Measurements from ENCODE around the gene CCDC134.
A peak's percentile ranks its signal among the peaks of the same experiment; 100 is the strongest.
"Not testable (repeated sequence)": the region's sequence is repeated elsewhere in the genome, so short reads cannot be mapped to it uniquely, and the experiment has no call there.

Gene CCDC134

DNA sequence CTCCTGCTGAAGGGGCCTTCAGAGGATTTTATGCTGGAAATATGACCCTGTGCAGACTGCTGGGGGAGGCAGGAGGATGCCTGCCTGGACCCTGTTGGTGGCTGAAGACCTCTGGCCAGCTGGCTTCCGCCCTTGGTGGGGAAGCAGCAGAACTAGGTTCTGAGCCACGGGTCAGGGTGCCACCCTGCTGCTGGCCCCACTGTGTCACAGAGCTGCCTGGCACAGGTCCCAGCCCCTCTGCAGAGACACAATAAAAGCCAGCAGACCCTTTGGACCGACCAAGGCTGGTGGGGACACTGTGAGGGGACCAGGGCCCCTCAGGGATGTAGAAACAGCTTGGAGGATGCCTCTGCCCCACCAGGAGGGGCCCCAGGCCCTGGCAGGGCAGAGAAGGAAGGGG, 25.5 kb downstream of the CCDC134 start:
- Mint-ChIP-seq H3K27ac (peak overlapping the region; percentile 82), H3K4me3 (no peak overlapping the region), H3K4me1 (peaks cover 64% of the 10 kb centered on the region), H3K36me3 (peaks cover 26% of the 10 kb centered on the region), H3K9me3 (no peaks in the 10 kb centered on the region)
- DNase-seq (ENCODE audit: low spot score in 2 of 2), result no peak
- ATAC-seq, result no peak

DNA sequence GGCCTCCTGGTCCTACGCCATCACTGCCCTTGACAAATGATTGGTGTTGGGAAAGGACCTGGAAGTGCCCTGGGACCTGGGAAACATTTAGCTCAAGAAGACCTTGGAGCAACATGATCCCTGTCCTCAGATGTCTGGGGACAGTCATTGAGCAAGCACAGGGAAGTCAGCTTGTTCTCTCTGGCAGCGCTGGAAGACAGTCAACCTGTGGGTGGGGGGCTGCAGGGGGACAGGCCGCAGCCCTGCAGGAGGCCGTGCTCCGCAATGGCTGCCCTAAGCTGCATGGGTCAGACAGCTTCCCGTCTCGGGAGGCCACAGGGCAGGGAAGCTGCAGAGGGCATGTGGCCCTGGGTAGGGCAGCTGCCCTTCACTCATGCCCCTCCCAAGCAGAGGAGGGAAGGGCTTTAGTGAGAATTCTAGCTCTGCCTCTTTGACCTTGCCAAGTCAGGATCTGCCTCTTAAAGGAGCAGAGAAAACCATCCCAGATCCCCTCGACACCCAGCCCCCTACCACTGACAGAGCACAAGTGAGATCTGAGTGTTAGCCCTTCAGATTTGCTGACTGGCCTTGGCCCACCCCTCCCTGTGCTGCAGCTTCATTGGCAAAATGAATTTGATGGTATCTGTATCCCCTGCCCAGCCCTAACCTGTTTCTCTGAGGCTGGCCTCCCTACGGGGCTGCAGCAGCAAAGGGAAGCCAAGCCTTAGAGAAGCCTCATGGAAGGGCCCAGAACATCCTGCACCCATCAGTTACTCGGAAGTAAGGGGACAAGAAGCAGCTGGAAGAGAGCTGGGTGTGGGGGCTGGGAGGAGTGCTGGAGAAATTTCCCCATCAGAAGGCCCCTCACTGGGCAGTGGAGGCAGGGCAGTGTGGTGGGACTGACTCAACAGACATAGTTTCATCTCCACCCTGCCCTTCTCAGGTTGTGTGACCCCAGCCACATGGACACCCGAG, 26.2 kb downstream of the CCDC134 start:
- DNase-seq (ENCODE audit: low spot score in 2 of 2) (no peak), ATAC-seq (no peak)
- peak overlapping the region; percentile 82 for H3K27ac Mint-ChIP-seq
- peak overlapping the region; percentile 20 for H3K4me3 Mint-ChIP-seq
- peaks cover 65% of the 10 kb centered on the region for H3K4me1 Mint-ChIP-seq
- H3K9me3 Mint-ChIP-seq, result no peaks in the 10 kb centered on the region
- peaks cover 28% of the 10 kb centered on the region for H3K36me3 Mint-ChIP-seq

DNA sequence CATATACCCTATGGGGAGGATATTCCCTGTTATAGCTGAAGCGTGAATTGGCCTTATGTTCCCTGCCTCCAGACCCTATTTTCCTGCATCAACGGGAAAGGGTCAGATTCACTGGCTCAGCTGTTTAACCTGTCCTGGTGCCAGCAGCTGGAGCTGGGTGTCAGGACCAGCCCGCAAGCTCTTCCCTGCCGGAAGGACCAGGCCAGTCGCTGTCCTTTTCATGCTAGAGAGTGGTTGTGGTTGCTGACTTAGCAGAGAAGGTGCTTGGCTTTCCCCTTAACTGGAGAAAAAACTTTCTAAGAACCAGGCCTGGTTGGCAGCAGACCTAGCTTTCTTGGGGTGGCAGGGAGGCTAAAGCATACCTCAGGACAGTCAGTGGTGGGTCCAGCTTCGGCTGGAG, 27.2 kb downstream of the CCDC134 start:
- DNase-seq (ENCODE audit: low spot score in 2 of 2), result no peak
- peak overlapping the region; percentile 82 for H3K27ac Mint-ChIP-seq
- H3K9me3 Mint-ChIP-seq, result no peaks in the 10 kb centered on the region
- H3K4me3 Mint-ChIP-seq, result peak overlapping the region; percentile 20
- peaks cover 28% of the 10 kb centered on the region for H3K36me3 Mint-ChIP-seq
- peaks cover 65% of the 10 kb centered on the region for H3K4me1 Mint-ChIP-seq
- ATAC-seq, result no peak

DNA sequence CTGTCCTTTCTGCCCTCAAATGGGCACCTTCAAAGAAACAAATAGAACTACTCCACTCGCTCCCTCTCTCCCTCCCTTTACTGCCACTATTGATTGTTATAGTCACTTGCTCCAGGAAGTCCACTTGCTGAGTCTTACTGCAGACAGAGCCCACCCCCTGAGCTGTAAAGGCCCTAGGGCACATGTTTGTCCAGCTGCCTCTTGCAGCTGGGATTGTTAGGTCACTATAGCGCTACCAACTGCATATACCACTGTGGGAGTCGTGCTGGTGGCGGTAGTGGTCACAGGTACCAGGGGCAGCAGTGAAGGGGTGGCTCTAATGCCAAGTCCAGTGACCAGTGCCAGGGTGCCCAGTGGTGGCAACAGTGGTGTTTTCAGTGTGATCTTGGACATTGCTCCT, 28.0 kb downstream of the CCDC134 start:
- Mint-ChIP-seq H3K4me1 (peaks cover 59% of the 10 kb centered on the region), H3K4me3 (peak overlapping the region; percentile 20), H3K36me3 (peaks cover 26% of the 10 kb centered on the region), H3K9me3 (no peaks in the 10 kb centered on the region), H3K27ac (peak overlapping the region; percentile 82)
- no peak for DNase-seq (ENCODE audit: low spot score in 2 of 2)
- ATAC-seq, result no peak

DNA sequence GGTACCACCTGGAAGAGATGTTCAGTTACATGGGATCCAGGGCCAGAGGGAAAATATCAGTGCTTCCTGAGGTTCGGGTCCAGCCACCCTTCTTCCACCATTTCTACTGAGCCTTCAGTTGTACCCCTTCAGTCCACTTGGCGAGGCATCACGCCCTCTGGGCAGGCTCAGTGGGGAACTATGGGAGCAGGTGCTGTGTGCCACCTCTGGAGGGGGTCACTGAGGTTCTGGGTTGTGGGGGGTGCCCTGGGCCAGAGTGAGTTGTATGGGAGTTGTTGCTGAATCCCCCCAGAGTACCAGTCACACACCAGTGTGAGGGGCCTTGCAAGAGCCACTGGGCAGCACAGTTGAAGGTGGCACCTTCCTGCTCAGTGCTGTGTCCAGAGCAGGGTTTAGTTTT, 29.7 kb downstream of the CCDC134 start:
- Mint-ChIP-seq H3K4me3 (no peak overlapping the region), H3K36me3 (peaks cover 39% of the 10 kb centered on the region), H3K9me3 (no peaks in the 10 kb centered on the region), H3K4me1 (peaks cover 56% of the 10 kb centered on the region), H3K27ac (peak overlapping the region; percentile 82)
- DNase-seq (ENCODE audit: low spot score in 2 of 2) (no peak), ATAC-seq (no peak)

DNA sequence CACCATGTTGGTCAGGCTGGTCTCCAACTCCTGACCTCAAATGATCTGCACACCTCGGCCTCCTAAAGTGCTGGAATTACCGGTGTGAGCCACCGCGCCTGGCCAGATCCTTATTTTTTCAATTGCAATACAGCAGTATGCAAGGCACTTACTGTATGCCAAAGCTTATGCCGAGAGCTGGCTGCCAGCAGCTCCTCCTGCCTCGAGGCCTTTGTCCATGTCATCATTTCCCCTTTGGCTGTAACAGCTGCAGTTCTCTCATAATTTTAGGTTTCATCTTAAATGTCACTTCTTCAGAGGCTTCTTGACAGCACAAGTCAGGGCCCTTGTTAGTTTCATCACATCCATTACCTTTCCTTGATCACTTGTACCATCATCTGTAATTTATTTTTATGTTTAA, 30.9 kb downstream of the CCDC134 start:
- peak overlapping the region; percentile 96 for H3K4me3 Mint-ChIP-seq
- peaks cover 51% of the 10 kb centered on the region for H3K36me3 Mint-ChIP-seq
- ATAC-seq (no peak), DNase-seq (ENCODE audit: low spot score in 2 of 2) (no peak)
- peak overlapping the region; percentile 98 for H3K27ac Mint-ChIP-seq
- H3K4me1 Mint-ChIP-seq, result peaks cover 57% of the 10 kb centered on the region
- H3K9me3 Mint-ChIP-seq, result no peaks in the 10 kb centered on the region

DNA sequence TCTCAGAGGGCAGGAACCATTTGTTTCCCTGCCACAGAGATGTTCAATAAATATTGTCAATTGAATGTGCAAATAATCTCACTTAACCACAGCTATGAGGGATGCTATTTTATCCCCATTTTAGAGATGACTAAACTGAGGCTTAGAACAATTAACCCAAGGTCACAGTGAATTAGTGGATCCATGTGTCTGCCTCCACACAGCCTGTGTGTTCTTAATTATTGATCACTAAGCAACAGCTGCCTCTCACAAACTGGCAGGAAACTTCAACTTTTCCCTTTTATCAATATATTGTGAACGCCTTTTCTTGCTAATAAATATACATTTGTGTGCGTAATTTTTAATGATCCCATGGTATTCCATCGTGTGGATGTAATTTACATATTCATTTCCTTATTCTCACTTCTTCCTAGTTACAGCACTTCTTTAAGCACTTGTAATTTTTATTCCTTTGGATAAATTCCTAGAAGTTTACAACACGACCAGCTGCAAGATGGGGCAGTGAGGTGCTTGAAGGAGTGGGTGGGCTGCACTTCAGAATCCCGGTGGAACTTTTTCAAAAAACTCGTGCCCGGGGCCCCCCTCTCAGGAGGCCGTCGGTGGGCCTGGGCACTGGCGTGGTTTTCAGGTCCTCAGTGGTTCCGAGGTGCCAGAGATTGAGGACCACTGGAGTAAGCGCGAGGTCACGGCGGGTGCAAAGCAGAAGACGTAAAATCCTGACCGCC, 31.5 kb downstream of the CCDC134 start:
- peaks cover 60% of the 10 kb centered on the region for H3K4me1 Mint-ChIP-seq
- ATAC-seq, result no peak
- H3K4me3 Mint-ChIP-seq, result peak overlapping the region; percentile 96
- no peaks in the 10 kb centered on the region for H3K9me3 Mint-ChIP-seq
- peaks cover 57% of the 10 kb centered on the region for H3K36me3 Mint-ChIP-seq
- DNase-seq (ENCODE audit: low spot score in 2 of 2), result no peak
- peak overlapping the region; percentile 98 for H3K27ac Mint-ChIP-seq

DNA sequence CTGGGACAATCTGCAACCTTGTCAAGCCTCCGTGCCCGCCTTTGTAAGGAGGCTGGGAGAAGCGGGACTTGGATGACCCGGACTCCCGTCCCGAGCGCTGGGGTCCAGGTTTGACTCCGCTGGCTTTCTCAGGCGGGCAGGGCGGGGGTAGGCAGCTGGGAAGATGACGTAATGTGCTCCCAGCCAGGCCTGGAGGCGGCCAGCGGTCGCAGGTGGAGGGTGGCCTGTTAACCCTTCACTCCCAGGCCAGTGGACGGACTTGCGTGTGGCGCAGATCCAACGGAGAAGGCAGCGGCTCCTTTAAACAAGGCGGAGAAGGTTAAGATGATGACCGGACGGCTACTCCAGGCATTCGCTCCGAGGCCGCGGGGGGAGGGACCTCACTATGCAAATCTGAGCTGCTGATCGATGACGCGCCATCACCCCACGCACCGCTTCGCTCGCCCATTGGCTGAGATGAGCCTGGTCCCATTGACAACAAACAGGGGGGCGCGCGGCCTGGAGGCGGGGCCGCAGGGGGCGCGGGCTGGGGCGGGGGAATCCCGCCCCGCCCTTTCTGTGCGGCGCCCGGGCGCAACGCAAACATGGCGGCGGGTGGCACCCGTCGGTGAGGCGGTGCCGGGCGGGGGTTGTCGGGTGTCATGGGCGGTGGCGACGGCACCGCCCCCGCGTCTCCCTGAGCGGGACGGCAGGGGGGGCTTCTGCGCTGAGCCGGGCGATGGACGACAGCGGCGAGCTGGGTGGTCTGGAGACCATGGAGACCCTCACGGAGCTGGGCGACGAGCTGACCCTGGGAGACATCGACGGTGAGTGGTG, 32.3 kb downstream of the CCDC134 start, which contains the start of gene SREBF2:
Gene SREBF2 (plus strand): TSS at position 553 of the 816 bp plus-strand sequence. CDS start 166 bp downstream, at position 719.
- DNase-seq (ENCODE audit: low spot score in 2 of 2), result peak; percentile 92 to 99
- H3K36me3 Mint-ChIP-seq, result peaks cover 65% of the 10 kb centered on the region
- ATAC-seq, result peak; percentile 95
- H3K9me3 Mint-ChIP-seq, result no peaks in the 10 kb centered on the region
- peak within 1 kb of the TSS; percentile 96 for H3K4me3 Mint-ChIP-seq
- H3K4me1 Mint-ChIP-seq, result peaks cover 54% of the 10 kb centered on the region
- peak within 1 kb of the TSS; percentile 98 for H3K27ac Mint-ChIP-seq

DNA sequence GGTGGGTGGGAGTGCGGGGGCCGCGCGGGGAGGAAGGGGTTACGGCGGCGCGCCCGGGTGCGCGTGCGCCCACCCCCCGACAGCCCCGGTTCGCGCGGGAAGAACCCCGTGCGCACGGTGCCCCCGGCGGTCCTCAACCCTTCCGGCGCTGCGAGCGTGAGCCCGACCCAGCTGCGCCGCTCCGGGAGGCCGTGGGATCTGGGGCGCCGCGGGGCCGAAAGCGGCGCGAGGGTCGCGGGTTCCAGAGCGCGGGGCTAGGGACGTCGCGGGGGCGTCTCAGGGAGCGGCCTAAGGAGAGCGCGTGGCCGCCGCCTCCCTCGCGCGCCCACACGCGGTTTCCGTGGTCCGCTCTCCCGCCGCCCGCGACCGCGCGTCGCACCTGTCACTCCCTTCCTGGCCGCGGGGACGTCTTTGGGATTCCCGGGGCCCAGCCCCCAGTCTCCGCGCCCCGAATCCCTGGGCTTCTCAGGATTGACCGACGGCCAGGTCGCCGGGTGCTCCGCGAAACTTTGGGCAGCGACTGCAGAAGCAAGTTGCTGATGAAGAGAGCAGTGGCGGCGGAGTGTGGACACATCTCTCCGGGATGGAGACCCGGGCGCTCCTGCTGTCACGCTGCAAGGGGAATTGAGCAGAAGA, 33.0 kb downstream of the CCDC134 start:
- Mint-ChIP-seq H3K36me3 (peaks cover 67% of the 10 kb centered on the region), H3K4me3 (peak overlapping the region; percentile 96), H3K27ac (peak overlapping the region; percentile 98), H3K4me1 (peaks cover 54% of the 10 kb centered on the region), H3K9me3 (no peaks in the 10 kb centered on the region)
- ATAC-seq (peak; percentile 37), DNase-seq (ENCODE audit: low spot score in 2 of 2) (peak; percentile 49 to 81)

DNA sequence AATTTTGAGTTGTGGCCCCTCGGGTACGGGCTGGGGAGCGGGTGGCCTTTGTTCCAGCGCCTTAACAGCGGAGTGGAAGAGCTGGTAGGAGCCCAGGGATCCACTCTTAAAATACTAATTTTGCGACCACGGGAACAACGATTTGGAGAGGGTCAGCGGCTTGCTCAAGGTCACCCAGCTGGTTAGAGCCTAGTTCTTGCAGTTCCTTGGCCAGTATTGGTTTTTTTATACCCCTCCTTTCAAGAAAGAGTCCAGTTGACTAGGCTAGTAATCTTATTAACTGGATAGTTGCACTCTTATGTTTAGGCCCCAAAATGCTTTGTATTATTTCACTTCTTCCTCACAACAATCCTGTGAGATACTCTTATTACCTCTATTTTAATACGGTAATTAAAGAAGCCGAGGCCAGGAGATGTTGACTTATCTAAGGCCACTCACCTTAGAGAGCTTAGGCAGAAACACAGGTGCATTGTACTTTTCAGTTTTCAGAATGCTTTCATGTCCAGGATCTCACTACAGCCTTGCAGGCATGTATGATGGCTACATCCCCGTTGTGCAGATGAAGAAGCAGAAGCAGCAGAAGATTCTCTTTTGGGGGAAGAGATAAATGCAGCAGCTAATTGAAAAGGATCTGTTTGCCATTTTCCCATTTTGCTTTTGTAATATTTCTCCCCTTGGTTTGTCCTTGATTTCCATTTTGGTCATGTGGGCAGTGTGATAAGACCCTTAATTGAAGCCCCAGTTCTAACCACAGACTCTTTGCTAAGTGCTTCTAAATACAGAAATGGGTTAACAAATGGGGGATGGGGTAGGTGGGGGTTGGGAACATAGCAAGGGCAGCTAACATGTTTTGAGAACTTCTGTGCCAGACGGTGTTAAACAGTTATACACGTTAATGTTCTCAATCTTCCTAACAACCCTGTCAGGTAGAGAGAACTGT, 33.8 kb downstream of the CCDC134 start:
- Mint-ChIP-seq H3K27ac (peak overlapping the region; percentile 98), H3K9me3 (no peaks in the 10 kb centered on the region), H3K4me1 (peaks cover 59% of the 10 kb centered on the region), H3K4me3 (peak overlapping the region; percentile 96), H3K36me3 (peaks cover 74% of the 10 kb centered on the region)
- ATAC-seq, result no peak
- DNase-seq (ENCODE audit: low spot score in 2 of 2), result no peak

DNA sequence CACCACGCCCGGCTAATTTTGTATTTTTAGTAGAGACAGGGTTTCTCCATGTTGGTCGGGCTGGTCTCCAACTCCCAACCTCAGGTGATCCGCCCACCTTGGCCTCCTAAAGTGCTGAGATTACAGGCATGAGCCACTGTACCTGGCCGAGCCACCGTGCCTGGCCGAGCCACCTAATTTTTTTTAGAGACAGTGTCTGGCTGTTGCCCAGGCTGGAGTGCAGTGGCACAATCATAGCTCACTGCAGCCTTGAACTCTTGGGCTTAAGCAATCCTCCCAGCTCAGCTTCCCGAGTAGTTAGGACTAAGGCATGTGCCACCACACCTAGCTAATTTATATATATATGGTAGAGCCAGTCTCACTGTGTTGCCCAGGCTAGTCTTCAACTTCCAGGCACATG, 35.0 kb downstream of the CCDC134 start:
- Mint-ChIP-seq H3K36me3 (peaks cover 86% of the 10 kb centered on the region), H3K4me1 (peaks cover 67% of the 10 kb centered on the region), H3K27ac (peak overlapping the region; percentile 40)
- ATAC-seq; DNase-seq (ENCODE audit: low spot score in 2 of 2); H3K4me3 Mint-ChIP-seq; H3K9me3 Mint-ChIP-seq: not testable (repeated sequence)

DNA sequence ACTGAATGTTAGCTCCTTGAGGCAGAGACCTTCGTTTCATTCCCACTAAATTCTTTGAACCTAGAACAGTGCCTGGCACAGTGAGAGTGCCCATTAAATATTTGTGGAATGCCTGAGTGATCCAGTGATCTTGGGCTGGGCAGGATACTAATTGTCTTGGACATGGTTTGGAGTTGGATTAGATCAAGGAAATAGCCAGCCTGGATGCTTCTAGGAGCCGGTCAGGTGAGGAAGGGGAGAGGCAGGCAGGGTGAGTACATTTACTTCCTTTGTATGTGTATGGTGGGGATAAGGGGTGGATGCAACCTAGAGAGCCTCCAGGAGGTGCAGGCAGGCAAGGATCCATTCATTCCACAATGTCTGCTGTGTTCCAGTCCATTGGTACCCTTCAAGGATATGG, 36.1 kb downstream of the CCDC134 start:
- Mint-ChIP-seq H3K27ac (peak overlapping the region; percentile 32), H3K36me3 (peaks cover 94% of the 10 kb centered on the region), H3K4me3 (no peak overlapping the region), H3K9me3 (no peaks in the 10 kb centered on the region), H3K4me1 (peaks cover 72% of the 10 kb centered on the region)
- DNase-seq (ENCODE audit: low spot score in 2 of 2) (no peak), ATAC-seq (no peak)

DNA sequence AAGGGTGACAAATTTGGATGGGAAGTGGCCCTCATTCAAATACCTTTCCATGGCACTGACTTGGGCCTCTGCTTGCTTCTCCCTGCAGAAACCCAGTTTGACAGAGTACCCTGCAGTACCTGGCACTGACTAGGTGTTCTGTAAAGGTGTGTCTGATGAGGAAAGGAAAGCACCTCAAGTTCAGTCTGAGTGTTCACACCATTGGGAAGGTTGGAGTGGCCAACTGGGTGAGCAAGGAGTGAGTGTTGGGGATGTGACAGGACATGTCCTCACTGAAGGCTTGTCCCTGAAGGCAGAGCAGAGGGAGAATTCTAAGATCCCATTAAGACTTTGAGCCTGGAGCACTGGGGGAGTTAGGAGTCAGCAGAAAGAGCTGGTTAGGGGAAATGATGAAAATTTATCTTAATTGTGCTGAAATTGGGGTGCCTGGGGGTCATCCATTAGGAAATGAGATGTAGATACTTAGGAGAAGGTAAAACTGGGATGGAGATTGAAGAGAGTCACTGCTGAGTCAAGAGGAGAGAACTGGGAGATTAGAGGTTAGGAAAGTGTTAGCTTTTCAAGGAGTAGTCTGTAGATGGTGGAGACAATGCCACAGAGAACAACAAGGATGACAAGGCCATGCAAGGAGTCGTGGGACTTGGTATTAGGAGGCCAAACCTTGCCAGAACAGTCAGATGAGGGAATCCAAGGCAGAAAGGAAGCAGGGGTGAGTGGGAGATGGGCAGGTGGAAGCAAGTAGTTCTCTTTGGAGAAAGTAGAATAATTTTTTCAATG, 38.6 kb downstream of the CCDC134 start:
- peaks cover 64% of the 10 kb centered on the region for H3K4me1 Mint-ChIP-seq
- H3K4me3 Mint-ChIP-seq, result no peak overlapping the region
- ATAC-seq, result no peak
- no peak for DNase-seq (ENCODE audit: low spot score in 2 of 2)
- H3K9me3 Mint-ChIP-seq, result no peaks in the 10 kb centered on the region
- H3K36me3 Mint-ChIP-seq, result peaks cover 99% of the 10 kb centered on the region
- H3K27ac Mint-ChIP-seq, result peak overlapping the region; percentile 46
